Urinary bladder (tissue), 4 donors: ENCODE measurements around the gene HPD. TPM values are rescaled to one million over a fixed set of nuclear protein-coding genes. Genes with fewer than 3 reads are reported as not detected.
A peak's percentile ranks its signal among the peaks of the same experiment; 100 is the strongest.

ENCODE experiments used
- DNase-seq: peaks from one replicate; pipeline ENCODE4 v3.0.0-alpha.2; 2015; ENCODE audit errors: extremely low spot score
- H3K27ac ChIP-seq: one replicate; pipeline ENCODE4 v1.5.1; 2013; ENCODE audit warnings: low read depth, mild to moderate bottlenecking, moderate library complexity
- H3K36me3 ChIP-seq: one replicate; pipeline ENCODE4 v1.6.1; 2013; ENCODE audit warnings: mild to moderate bottlenecking, moderate library complexity; ENCODE audit not compliant: insufficient read depth
- H3K4me1 ChIP-seq: one replicate; pipeline ENCODE4 v1.6.1; 2013; ENCODE audit warnings: mild to moderate bottlenecking, moderate library complexity; ENCODE audit not compliant: insufficient read depth
- H3K4me3 ChIP-seq: one replicate; pipeline ENCODE4 v1.5.1; 2013; ENCODE audit warnings: low read depth, low read length
- WGBS: extraction: QIAGEN DNeasy Blood & Tissue Kit; methylation state at CpG from one replicate; pipeline ENCODE4 v1.1.7; 2013; 5-methylcytosine and 5-hydroxymethylcytosine counted together
- polyA plus RNA-seq: library from polyadenylated mRNA; stranded (reverse); fragments of 200-250 nt; gene quantifications from one replicate; pipeline ENCODE4 v1.2.3, GENCODE V29; 2013
- total RNA-seq: library from RNA; depleted of rRNA; stranded (reverse); fragments of >200 nt; gene quantifications from one replicate; pipeline ENCODE4 v1.2.3, GENCODE V29; 2014
- donor health status: healthy with polysubstance abuse.
- donor health status: healthy.

The HPD gene
- total and polyA plus RNA-seq, 2 donors = 4.0 TPM; not detected in 1

- 94% methylated on average over 47 of the region's 47 CpGs for WGBS
- H3K27ac ChIP-seq = no peak overlapping the region
- DNase-seq = no peak
- no peak overlapping the region for H3K4me3 ChIP-seq
- H3K36me3 ChIP-seq = peaks cover 2% of the 10 kb centered on the region
- H3K4me1 ChIP-seq = no peaks in the 10 kb centered on the region
These were observed 41.6 kb downstream of the HPD start for GRCh38 chr12:121816925-121817647.

- DNase-seq = no peak
- WGBS = 90% methylated on average over 8 of the region's 8 CpGs
- Histone ChIP-seq H3K4me3 (no peak overlapping the region), H3K27ac (no peak overlapping the region), H3K4me1 (no peaks in the 10 kb centered on the region), H3K36me3 (peaks cover 2% of the 10 kb centered on the region)
These were observed 43.4 kb downstream of the HPD start for GRCh38 chr12:121815263-121815662.

DNA sequence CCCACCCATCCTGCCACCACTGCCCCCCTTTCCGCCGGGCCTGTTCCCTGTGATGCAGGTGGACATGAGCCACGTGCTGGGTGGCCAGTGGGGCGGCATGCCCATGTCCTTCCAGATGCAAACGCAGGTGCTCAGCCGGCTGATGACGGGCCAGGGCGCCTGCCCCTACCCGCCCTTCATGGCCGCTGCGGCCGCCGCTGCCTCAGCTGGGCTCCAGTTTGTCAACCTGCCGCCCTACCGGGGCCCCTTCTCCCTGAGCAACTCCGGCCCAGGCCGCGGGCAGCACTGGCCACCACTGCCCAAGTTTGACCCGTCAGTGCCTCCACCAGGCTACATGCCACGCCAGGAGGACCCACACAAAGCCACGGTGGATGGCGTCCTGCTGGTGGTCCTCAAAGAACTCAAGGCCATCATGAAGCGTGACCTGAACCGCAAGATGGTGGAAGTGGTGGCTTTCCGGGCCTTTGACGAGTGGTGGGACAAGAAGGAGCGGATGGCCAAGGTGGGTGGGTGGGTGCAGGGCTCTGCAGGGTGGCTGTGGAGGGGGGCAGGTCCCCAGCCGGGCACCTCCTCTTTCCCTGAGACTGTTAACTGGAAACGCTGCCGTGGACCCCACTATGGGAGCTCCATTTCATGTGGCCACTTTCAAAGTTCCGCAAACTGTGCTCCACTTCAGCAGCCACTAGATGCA lies 44.1 kb downstream of the HPD start:
- H3K4me1 ChIP-seq = no peaks in the 10 kb centered on the region
- 92% methylated on average over 31 of the region's 31 CpGs for WGBS

DNA sequence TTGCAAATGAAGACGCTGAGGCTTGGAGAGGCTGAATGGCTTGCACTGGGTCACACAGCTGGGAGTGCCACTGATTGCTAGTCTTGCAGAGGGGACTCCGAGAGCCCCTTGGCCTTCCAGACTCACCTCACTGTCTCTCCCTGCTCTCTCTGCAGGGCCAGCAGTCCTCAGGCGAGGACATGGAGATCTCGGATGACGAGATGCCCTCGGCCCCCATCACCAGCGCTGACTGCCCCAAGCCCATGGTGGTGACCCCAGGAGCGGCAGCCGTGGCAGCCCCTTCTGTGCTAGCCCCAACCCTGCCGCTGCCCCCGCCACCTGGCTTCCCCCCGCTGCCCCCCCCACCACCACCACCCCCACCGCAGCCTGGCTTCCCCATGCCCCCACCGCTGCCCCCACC lies 44.7 kb downstream of the HPD start:
- Histone ChIP-seq H3K4me1 (no peaks in the 10 kb centered on the region), H3K4me3 (no peak overlapping the region), H3K27ac (no peak overlapping the region), H3K36me3 (peaks cover 2% of the 10 kb centered on the region)
- no peak for DNase-seq
- WGBS = 92% methylated on average over 14 of the region's 14 CpGs

More for the DNA sequence above, 44.1 kb downstream of the HPD start:
- DNase-seq = no peak
- Histone ChIP-seq H3K4me3 (no peak overlapping the region), H3K36me3 (peaks cover 2% of the 10 kb centered on the region), H3K27ac (no peak overlapping the region)

GRCh38 chr12:121812921-121813896 lies 45.5 kb downstream of the HPD start:
- Histone ChIP-seq H3K4me1 (no peaks in the 10 kb centered on the region), H3K27ac (no peak overlapping the region), H3K4me3 (peak overlapping the region; percentile 46), H3K36me3 (peaks cover 3% of the 10 kb centered on the region)
- no peak for DNase-seq
- WGBS = 40% methylated on average over 25 of the region's 25 CpGs

DNA sequence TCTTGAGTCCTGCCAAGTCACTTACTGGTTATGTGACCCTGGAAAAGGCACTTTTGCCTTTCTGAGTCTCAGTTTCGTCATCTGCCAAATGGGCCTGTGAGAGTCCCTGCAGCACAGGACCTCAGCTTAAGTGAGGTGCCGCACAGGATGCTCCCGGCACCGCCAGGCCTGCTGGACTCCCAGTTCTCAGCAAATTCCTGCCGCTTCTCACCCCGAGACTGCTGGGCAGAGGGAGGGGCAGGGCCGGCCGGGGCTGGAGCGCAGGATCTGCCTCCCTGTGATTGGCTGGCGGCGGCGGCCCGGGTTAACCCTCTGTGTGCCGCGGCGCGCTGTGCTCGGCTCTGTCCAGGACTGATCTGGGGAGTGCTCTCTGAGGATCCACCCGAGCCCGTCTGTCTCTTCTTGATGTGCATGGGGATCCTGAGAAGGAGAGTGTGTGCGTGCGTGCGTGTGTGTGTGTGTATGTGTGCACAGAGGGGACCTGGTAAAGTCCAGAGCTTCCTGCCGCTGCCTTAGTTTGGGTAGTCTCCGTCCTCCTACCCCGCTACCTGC lies 46.3 kb downstream of the HPD start:
- H3K27ac ChIP-seq = no peak overlapping the region
- H3K36me3 ChIP-seq = peaks cover 3% of the 10 kb centered on the region
- H3K4me1 ChIP-seq = no peaks in the 10 kb centered on the region
- WGBS = 7% methylated on average over 26 of the region's 26 CpGs
- H3K4me3 ChIP-seq = peak overlapping the region; percentile 46
- no peak for DNase-seq

- Histone ChIP-seq H3K4me1 (peaks cover 2% of the 10 kb centered on the region), H3K4me3 (peak overlapping the region; percentile 46), H3K27ac (peak overlapping the region; percentile 41), H3K36me3 (peaks cover 3% of the 10 kb centered on the region)
- WGBS = 5% methylated on average over 46 of the region's 46 CpGs
- no peak for DNase-seq
These were observed 47.0 kb downstream of the HPD start for GRCh38 chr12:121811434-121812319.

DNA sequence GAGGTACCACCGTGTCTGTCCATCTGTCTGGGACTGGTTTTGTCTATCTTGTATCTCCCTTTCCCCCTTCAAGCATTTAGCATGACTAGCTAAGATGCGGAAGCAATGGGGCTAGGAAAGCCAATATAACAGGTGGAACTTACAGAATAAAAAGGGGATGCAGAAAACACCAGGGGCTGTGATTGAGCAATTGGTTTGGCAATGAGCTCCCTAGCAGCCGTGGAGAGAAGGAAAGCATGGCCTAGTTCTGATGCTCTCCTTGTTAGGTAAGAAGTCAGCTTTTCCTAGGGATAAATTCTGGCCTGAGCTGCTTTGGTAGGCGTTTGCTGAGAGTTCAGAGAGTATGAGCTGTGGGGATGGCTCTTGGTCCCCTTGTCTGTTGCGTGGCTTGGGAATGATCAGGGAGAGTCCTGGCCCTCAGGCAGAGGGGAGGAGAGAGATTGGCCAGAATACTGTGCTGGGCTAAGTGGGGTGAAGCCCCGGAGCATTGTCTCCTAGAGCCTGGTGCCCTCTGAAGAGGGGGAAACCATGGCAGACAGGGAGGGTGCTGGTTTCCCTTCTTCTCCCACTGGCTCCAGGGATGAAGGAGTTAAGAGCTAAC lies 47.7 kb downstream of the HPD start:
- Histone ChIP-seq H3K4me3 (no peak overlapping the region), H3K4me1 (peaks cover 2% of the 10 kb centered on the region), H3K27ac (no peak overlapping the region), H3K36me3 (peaks cover 3% of the 10 kb centered on the region)
- no peak for DNase-seq
- WGBS = 58% methylated on average over 6 of the region's 6 CpGs

GRCh38 chr12:121810234-121810817 lies 48.3 kb downstream of the HPD start:
- Histone ChIP-seq H3K4me1 (peaks cover 2% of the 10 kb centered on the region), H3K4me3 (no peak overlapping the region), H3K27ac (no peak overlapping the region), H3K36me3 (peaks cover 3% of the 10 kb centered on the region)
- DNase-seq = no peak
- WGBS = 75% methylated on average over 33 of the region's 33 CpGs

- no peak overlapping the region for H3K27ac ChIP-seq
- peaks cover 3% of the 10 kb centered on the region for H3K36me3 ChIP-seq
- WGBS = 91% methylated on average over 27 of the region's 27 CpGs
These were observed 48.9 kb downstream of the HPD start for GRCh38 chr12:121809712-121810116.

GRCh38 chr12:121808623-121809022 lies 50.0 kb downstream of the HPD start:
- WGBS = 93% methylated on average over 8 of the region's 8 CpGs
- Histone ChIP-seq H3K36me3 (peaks cover 3% of the 10 kb centered on the region), H3K4me1 (peaks cover 2% of the 10 kb centered on the region), H3K4me3 (no peak overlapping the region), H3K27ac (no peak overlapping the region)
- no peak for DNase-seq

More at GRCh38 chr12:121809712-121810116, 48.9 kb downstream of the HPD start:
- DNase-seq = no peak
- H3K4me1 ChIP-seq = peaks cover 2% of the 10 kb centered on the region
- H3K4me3 ChIP-seq = no peak overlapping the region
